DOHH2 (cell line): ENCODE measurements around the gene ANK3.

ENCODE experiments used
- H3F3A ChIP-seq: fragments of 200-600 bp; sonication (generic), shearing (Covaris generic); 2 replicates; pipeline ENCODE4 v1.6.0; 2016; ENCODE audit warnings: antibody characterized with exemption, mild to moderate bottlenecking; ENCODE audit not compliant: control insufficient read depth, insufficient read depth
- H3K27ac ChIP-seq: fragments of 200-600 bp; sonication (generic); 2 replicates; pipeline ENCODE4 v1.5.1; 2014; ENCODE audit warnings: low read depth, mild to moderate bottlenecking, low read length, moderate library complexity
- H3K27me3 ChIP-seq: fragments of 200-600 bp; sonication (generic); 2 replicates; pipeline ENCODE4 v1.6.1; 2014; ENCODE audit warnings: mild to moderate bottlenecking, low read length, mixed read lengths; ENCODE audit not compliant: control insufficient read depth
- H3K36me3 ChIP-seq: fragments of 200-600 bp; sonication (generic); 2 replicates; pipeline ENCODE4 v1.6.1; 2014; ENCODE audit warnings: mild to moderate bottlenecking, low read length, moderate library complexity, mixed read lengths; ENCODE audit not compliant: control insufficient read depth
- H3K4me1 ChIP-seq: fragments of 200-600 bp; sonication (generic); 2 replicates; pipeline ENCODE4 v1.6.1; 2014; ENCODE audit warnings: mild to moderate bottlenecking, low read length, mixed read lengths; ENCODE audit not compliant: control insufficient read depth
- H3K4me2 ChIP-seq: fragments of 200-600 bp; sonication (generic); 2 replicates; pipeline ENCODE4 v1.6.0; 2014; ENCODE audit warnings: mild to moderate bottlenecking, low read length, moderate library complexity
- H3K4me3 ChIP-seq: fragments of 200-600 bp; sonication (generic); 2 replicates; pipeline ENCODE4 v1.5.1; 2014; ENCODE audit warnings: mild to moderate bottlenecking, low read length, mixed read lengths
- H3K79me2 ChIP-seq: fragments of 200-600 bp; sonication (generic); 2 replicates; pipeline ENCODE4 v1.6.1; 2014; ENCODE audit warnings: mild to moderate bottlenecking, low read length, mixed read lengths; ENCODE audit not compliant: control insufficient read depth
- H3K9me2 ChIP-seq: fragments of 200-600 bp; sonication (generic); replicated peaks from 2 replicates; pipeline ENCODE4 v1.6.1; 2014; ENCODE audit warnings: mild to moderate bottlenecking, low read length, mixed read lengths; ENCODE audit not compliant: control insufficient read depth
- H3K9me3 ChIP-seq: fragments of 200-600 bp; sonication (generic); 2 replicates; pipeline ENCODE4 v1.6.1; 2014; ENCODE audit warnings: antibody characterized with exemption, low read length, mixed read lengths; ENCODE audit not compliant: control insufficient read depth, insufficient read depth
- H4K20me1 ChIP-seq: fragments of 200-600 bp; sonication (generic); 2 replicates; pipeline ENCODE4 v1.6.0; 2014; ENCODE audit warnings: low read depth, mild to moderate bottlenecking, antibody characterized with exemption, low read length, moderate library complexity; ENCODE audit not compliant: control insufficient read depth, insufficient read depth
- EZH2phosphoT487 ChIP-seq: fragments of 200-600 bp; sonication (generic); IDR thresholded peaks from 2 replicates; pipeline ENCODE4 v1.6.1; 2017; ENCODE audit warnings: borderline replicate concordance, mild to moderate bottlenecking, antibody characterized with exemption, low read length, moderate library complexity, mixed read lengths
- TF ChIP-seq, protein P1 (sequence below): fragments of 200-600 bp; sonication (generic); IDR thresholded peaks from one replicate; pipeline ENCODE4 v1.5.1; 2014; ENCODE audit warnings: antibody characterized with exemption, mild to moderate bottlenecking, low read depth, low read length; ENCODE audit not compliant: poor library complexity, severe bottlenecking

The ANK3 gene

DNA sequence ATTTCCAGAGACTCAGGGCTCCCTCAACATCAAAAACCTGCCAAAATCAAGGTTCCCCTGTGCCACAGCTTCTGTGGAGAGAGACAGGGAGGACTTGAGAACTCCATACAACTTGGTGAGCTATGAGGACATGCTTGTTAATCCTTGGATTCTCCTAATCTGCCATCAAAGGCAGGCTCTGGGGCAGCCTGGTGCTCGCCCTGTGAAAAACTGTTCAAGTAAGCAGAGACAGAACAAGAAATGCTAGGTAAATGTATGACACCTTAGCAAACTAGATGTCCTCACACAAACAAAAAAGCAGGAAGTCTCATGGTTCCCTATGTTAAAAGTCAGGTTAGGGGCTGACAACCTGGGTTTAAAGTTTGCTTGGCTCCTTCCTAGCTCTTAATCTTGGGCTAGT lies 73.6 kb downstream of the ANK3 start:
- Histone ChIP-seq H3K9me2 (no peaks in the 10 kb centered on the region), H3K9me3 (peaks cover 7% of the 10 kb centered on the region; the same call in 1 of the 2 replicates), H3K27ac (peak overlapping the region; percentile 26), H3K79me2 (peaks cover 95% of the 10 kb centered on the region), H4K20me1 (no peaks in the 10 kb centered on the region), H3K36me3 (peaks cover 42% of the 10 kb centered on the region), H3K4me3 (no peak overlapping the region; the same call in 1 of the 2 replicates), H3K4me2 (peak overlapping the region; percentile 29), H3K4me1 (peaks cover 47% of the 10 kb centered on the region), H3F3A (peaks cover 12% of the 10 kb centered on the region; the same call in 1 of the 2 replicates), H3K27me3 (no peaks in the 10 kb centered on the region)
- TF ChIP-seq, protein P1, sequence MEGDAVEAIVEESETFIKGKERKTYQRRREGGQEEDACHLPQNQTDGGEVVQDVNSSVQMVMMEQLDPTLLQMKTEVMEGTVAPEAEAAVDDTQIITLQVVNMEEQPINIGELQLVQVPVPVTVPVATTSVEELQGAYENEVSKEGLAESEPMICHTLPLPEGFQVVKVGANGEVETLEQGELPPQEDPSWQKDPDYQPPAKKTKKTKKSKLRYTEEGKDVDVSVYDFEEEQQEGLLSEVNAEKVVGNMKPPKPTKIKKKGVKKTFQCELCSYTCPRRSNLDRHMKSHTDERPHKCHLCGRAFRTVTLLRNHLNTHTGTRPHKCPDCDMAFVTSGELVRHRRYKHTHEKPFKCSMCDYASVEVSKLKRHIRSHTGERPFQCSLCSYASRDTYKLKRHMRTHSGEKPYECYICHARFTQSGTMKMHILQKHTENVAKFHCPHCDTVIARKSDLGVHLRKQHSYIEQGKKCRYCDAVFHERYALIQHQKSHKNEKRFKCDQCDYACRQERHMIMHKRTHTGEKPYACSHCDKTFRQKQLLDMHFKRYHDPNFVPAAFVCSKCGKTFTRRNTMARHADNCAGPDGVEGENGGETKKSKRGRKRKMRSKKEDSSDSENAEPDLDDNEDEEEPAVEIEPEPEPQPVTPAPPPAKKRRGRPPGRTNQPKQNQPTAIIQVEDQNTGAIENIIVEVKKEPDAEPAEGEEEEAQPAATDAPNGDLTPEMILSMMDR: no peak
- TF ChIP-seq EZH2phosphoT487: no peak

DNA sequence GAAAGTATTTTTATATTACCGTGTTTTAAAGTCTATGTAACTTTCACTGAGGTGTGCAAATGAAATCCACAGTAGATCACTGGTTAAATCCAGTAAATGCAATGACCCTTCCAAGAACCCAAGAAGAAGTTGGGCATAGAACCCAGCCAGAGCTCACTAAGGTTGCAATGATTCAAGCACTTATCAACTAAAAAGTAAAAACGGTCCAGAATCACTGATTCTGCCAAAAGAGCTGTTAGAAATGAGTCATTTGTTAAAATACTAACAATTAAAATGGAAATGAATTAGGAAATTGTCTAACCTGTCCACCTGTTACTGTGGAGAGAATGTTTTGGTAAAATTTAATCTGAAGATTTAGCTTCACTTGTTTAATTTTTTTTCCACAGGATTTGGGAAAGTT lies 74.4 kb downstream of the ANK3 start:
- no peaks in the 10 kb centered on the region for H3K27me3 ChIP-seq
- H3K9me3 ChIP-seq: peaks cover 7% of the 10 kb centered on the region; the same call in 1 of the 2 replicates
- peaks cover 12% of the 10 kb centered on the region; the same call in 1 of the 2 replicates for H3F3A ChIP-seq
- H3K79me2 ChIP-seq: peaks cover 95% of the 10 kb centered on the region
- no peaks in the 10 kb centered on the region for H4K20me1 ChIP-seq
- peaks cover 50% of the 10 kb centered on the region for H3K4me1 ChIP-seq
- no peaks in the 10 kb centered on the region for H3K9me2 ChIP-seq
- peak overlapping the region; percentile 26; the same call in 1 of the 2 replicates for H3K27ac ChIP-seq
- TF ChIP-seq EZH2phosphoT487: no peak
- TF ChIP-seq, protein P1: no peak
- peak overlapping the region; percentile 51; the same call in 1 of the 2 replicates for H3K4me3 ChIP-seq
- peak overlapping the region; percentile 57 for H3K4me2 ChIP-seq
- peaks cover 43% of the 10 kb centered on the region for H3K36me3 ChIP-seq

DNA sequence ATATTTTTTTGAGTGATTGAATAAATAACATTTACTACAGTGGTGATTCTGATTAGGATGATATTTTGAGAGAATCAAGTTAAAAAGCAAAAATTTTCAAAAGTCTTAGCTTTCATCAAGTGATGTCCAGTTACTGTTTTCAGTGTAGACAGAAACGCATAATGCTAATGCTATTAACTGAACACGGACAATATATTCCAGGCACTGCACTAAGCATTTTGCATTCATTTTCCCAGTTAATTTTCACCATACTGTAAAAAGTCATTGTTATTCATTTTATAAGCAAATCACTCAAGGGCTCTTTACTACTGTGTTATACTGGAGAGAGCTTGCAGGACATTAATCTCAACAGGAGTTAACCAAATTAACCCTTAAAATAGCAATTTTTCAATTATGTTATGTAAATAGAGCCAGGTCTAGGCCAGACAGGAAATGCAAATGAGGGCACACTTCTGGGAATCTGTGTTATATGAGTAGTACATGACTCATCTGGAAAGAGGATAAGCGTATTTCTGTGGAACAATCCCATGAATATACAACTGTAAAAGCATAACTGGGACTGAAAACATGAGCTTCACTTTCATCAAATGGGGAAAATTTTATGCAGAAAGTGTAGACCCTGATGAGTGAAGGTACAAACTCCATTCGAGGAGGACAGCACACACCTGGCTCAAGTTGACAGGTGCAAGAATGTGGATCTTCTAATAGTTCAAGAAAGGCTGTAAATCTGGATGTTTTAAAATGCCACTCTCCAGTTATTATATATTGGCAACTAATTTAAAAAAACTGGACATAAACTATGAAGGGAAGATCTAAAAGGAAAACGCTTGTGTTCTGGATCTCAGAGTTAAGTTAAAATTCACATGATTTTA lies 75.4 kb downstream of the ANK3 start:
- peaks cover 95% of the 10 kb centered on the region for H3K79me2 ChIP-seq
- peaks cover 12% of the 10 kb centered on the region; the same call in 1 of the 2 replicates for H3F3A ChIP-seq
- peak overlapping the region; percentile 57 for H3K4me2 ChIP-seq
- peak overlapping the region; percentile 48 for H3K27ac ChIP-seq
- peaks cover 49% of the 10 kb centered on the region for H3K4me1 ChIP-seq
- H4K20me1 ChIP-seq: no peaks in the 10 kb centered on the region
- no peaks in the 10 kb centered on the region for H3K27me3 ChIP-seq
- peak overlapping the region; percentile 51 for H3K4me3 ChIP-seq
- TF ChIP-seq, protein P1: no peak
- TF ChIP-seq EZH2phosphoT487: no peak
- H3K36me3 ChIP-seq: peaks cover 47% of the 10 kb centered on the region
- H3K9me3 ChIP-seq: peaks cover 7% of the 10 kb centered on the region; the same call in 1 of the 2 replicates
- H3K9me2 ChIP-seq: no peaks in the 10 kb centered on the region
